HG03280 (cell line): ENCODE results near the gene EFNA5.
"Not testable (repeated sequence)": the region's sequence is repeated elsewhere in the genome, so short reads cannot be mapped to it uniquely, and the experiment has no call there.

ENCODE experiments used
- ATAC-seq: cut with Tn5 transposase; IDR thresholded peaks from one replicate; pipeline ENCODE4 v1.9.1; 2021; ENCODE audit warnings: mild to moderate bottlenecking, moderate library complexity; ENCODE audit not compliant: unreplicated experiment

The EFNA5 gene

GRCh38 chr5:107437154-107437553 lies 233.6 kb downstream of the EFNA5 start:
- no peak for ATAC-seq

- ATAC-seq, result no peak
Measured at GRCh38 chr5:107436201-107436600, 234.5 kb downstream of the EFNA5 start.

- no peak for ATAC-seq
Measured at GRCh38 chr5:107435061-107435460, 235.7 kb downstream of the EFNA5 start.

GRCh38 chr5:107433646-107434045 lies 237.1 kb downstream of the EFNA5 start:
- ATAC-seq, result not testable (repeated sequence)

GRCh38 chr5:107431998-107432397 lies 238.7 kb downstream of the EFNA5 start:
- ATAC-seq, result no peak

GRCh38 chr5:107431536-107431935 lies 239.2 kb downstream of the EFNA5 start:
- no peak for ATAC-seq

GRCh38 chr5:107430071-107430625 lies 240.6 kb downstream of the EFNA5 start:
- no peak for ATAC-seq

- ATAC-seq, result no peak
Measured at GRCh38 chr5:107428303-107428813, 242.4 kb downstream of the EFNA5 start.

GRCh38 chr5:107426872-107427271 lies 243.9 kb downstream of the EFNA5 start:
- no peak for ATAC-seq

GRCh38 chr5:107426209-107426608 lies 244.5 kb downstream of the EFNA5 start:
- ATAC-seq, result no peak

- ATAC-seq, result no peak
Measured at GRCh38 chr5:107425541-107426031, 245.2 kb downstream of the EFNA5 start.

- ATAC-seq, result no peak
Measured at GRCh38 chr5:107424491-107424890, 246.2 kb downstream of the EFNA5 start.

GRCh38 chr5:107422494-107422893 lies 248.2 kb downstream of the EFNA5 start:
- no peak for ATAC-seq

GRCh38 chr5:107419498-107419897 lies 251.2 kb downstream of the EFNA5 start:
- ATAC-seq, result no peak

- ATAC-seq, result no peak
Measured at GRCh38 chr5:107418902-107419301, 251.8 kb downstream of the EFNA5 start.

- no peak for ATAC-seq
Measured at GRCh38 chr5:107418071-107418470, 252.7 kb downstream of the EFNA5 start.

GRCh38 chr5:107415762-107416161 lies 255.0 kb downstream of the EFNA5 start:
- no peak for ATAC-seq

GRCh38 chr5:107414802-107415201 lies 255.9 kb downstream of the EFNA5 start:
- ATAC-seq, result no peak

GRCh38 chr5:107413754-107414153 lies 257.0 kb downstream of the EFNA5 start:
- no peak for ATAC-seq

GRCh38 chr5:107408564-107408963 lies 262.2 kb downstream of the EFNA5 start:
- no peak for ATAC-seq

GRCh38 chr5:107407713-107408298 lies 262.9 kb downstream of the EFNA5 start:
- ATAC-seq, result no peak

- no peak for ATAC-seq
Measured at GRCh38 chr5:107404595-107405374, 266.0 kb downstream of the EFNA5 start.
